Ovary (tissue), 3 donors: Measurements from ENCODE around the gene ADCY5.

Experiments used
- EP300 ChIP-seq: sonication (generic); formaldehyde crosslinking; IDR thresholded peaks from one replicate; pipeline ENCODE4 v1.6.1; 2017; ENCODE audit warnings: antibody characterized with exemption
- POLR2A ChIP-seq: fragments of 450-650 bp; IDR thresholded peaks from one replicate; pipeline ENCODE4 v1.6.1; 2017; ENCODE audit warnings: antibody characterized with exemption, mild to moderate bottlenecking, moderate library complexity
- TF ChIP-seq, protein P1 (sequence below), 3 donors: fragments of 450-650 bp in 2 of 3; fragments of 200-600 bp in 1 of 3; IDR thresholded peaks; one replicate each; pipeline versions ENCODE4 v1.5.1 to v1.8.0; 2016 to 2022; ENCODE audit warnings: antibody characterized with exemption in 3 of 3, mild to moderate bottlenecking in 1 of 3
- donor health status: DM: no; HTN: no; CAD: no.

DNA sequence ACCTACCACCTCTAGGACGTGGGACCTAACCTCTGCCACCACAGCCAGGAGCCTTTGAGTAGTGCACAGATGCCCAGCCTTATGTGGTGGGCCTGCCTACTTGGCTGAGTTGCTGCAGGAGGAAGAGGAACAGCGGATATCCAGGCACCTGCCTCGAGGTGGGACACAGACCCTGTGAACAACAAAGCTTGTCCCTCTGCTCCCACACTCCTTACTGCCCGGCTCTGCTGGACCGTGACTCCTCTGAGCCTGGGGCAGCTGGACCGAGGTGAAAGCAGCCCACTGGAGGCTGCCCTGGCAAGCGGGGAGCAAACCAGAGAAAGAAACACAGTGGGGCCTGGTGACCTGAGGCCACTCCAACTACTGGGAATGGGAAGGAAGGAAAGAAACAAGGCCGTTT, 149.3 kb downstream of the ADCY5 start:
- TF ChIP-seq, protein P1, sequence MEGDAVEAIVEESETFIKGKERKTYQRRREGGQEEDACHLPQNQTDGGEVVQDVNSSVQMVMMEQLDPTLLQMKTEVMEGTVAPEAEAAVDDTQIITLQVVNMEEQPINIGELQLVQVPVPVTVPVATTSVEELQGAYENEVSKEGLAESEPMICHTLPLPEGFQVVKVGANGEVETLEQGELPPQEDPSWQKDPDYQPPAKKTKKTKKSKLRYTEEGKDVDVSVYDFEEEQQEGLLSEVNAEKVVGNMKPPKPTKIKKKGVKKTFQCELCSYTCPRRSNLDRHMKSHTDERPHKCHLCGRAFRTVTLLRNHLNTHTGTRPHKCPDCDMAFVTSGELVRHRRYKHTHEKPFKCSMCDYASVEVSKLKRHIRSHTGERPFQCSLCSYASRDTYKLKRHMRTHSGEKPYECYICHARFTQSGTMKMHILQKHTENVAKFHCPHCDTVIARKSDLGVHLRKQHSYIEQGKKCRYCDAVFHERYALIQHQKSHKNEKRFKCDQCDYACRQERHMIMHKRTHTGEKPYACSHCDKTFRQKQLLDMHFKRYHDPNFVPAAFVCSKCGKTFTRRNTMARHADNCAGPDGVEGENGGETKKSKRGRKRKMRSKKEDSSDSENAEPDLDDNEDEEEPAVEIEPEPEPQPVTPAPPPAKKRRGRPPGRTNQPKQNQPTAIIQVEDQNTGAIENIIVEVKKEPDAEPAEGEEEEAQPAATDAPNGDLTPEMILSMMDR (IDR thresholded peaks at IDR 0.05) = no peak
- TF ChIP-seq POLR2A (no peak), EP300 (no peak)
